Liver (tissue), 9 donors: Measurements from ENCODE around the gene HNRNPC. TPM values are rescaled to one million over a fixed set of nuclear protein-coding genes. Genes with fewer than 3 reads are reported as not detected.

Experiments
- DNase-seq: peaks from one replicate; pipeline ENCODE4 v3.0.0-alpha.2; 2017; ENCODE audit warnings: low spot score
- H3K27ac ChIP-seq, 2 donors: one replicate each; pipeline ENCODE4 v1.7.0; 2013; ENCODE audit warnings: inconsistent platforms in 2 of 2, low read length in 2 of 2, control low read depth in 1 of 2, low read depth in 1 of 2, mild to moderate bottlenecking in 1 of 2
- H3K27me3 ChIP-seq, 4 donors: one replicate each; pipeline versions ENCODE4 v1.6.1 to v1.7.0; 2013; ENCODE audit warnings: low read length in 3 of 4, inconsistent platforms in 1 of 4, mild to moderate bottlenecking in 1 of 4, moderate library complexity in 1 of 4; ENCODE audit not compliant: control insufficient read depth in 4 of 4, insufficient read depth in 4 of 4
- H3K36me3 ChIP-seq, 4 donors: one replicate each; pipeline versions ENCODE4 v1.6.1 to v1.7.0; 2013; ENCODE audit warnings: low read length in 3 of 4, mild to moderate bottlenecking in 3 of 4, low read depth in 1 of 4, moderate library complexity in 1 of 4; ENCODE audit not compliant: control insufficient read depth in 4 of 4, insufficient read depth in 3 of 4
- H3K4me1 ChIP-seq, 4 donors: one replicate each; pipeline versions ENCODE4 v1.6.1 to v1.7.0; 2013; ENCODE audit warnings: low read length in 3 of 4, mild to moderate bottlenecking in 3 of 4, moderate library complexity in 1 of 4; ENCODE audit not compliant: control insufficient read depth in 4 of 4, insufficient read depth in 4 of 4
- H3K4me3 ChIP-seq, 3 donors: one replicate each; pipeline versions ENCODE4 v1.6.1 to v1.7.0; 2013; ENCODE audit warnings: low read length in 3 of 3, control low read depth in 1 of 3, low read depth in 1 of 3, mild to moderate bottlenecking in 1 of 3
- H3K9ac ChIP-seq, 2 donors: one replicate each; pipeline ENCODE4 v1.7.0; 2013; ENCODE audit warnings: low read length in 2 of 2, mild to moderate bottlenecking in 2 of 2, moderate library complexity in 2 of 2, control low read depth in 1 of 2, low read depth in 1 of 2
- H3K9me3 ChIP-seq, 4 donors: one replicate each; pipeline versions ENCODE4 v1.6.1 to v1.7.0; 2013; ENCODE audit warnings: low read length in 3 of 4; ENCODE audit not compliant: control insufficient read depth in 4 of 4
- CTCF ChIP-seq: fragments of 150-350 bp; IDR thresholded peaks from 2 replicates; pipeline ENCODE4 v1.5.1; 2017; ENCODE audit warnings: improper control_type of control experiment, low read depth, low read length; ENCODE audit not compliant: missing input control
- FOXA1 ChIP-seq: IDR thresholded peaks from 2 replicates; pipeline ENCODE4 v1.6.1; 2016; ENCODE audit warnings: antibody characterized with exemption
- HNF4A ChIP-seq, 2 donors: conservative IDR thresholded peaks; 2 replicates each; pipeline ENCODE4 v1.6.1; 2016; ENCODE audit warnings: antibody characterized with exemption in 2 of 2, mild to moderate bottlenecking in 2 of 2
- JUND ChIP-seq, 2 donors: IDR thresholded peaks; 2 replicates each; pipeline ENCODE4 v1.6.1; 2016; ENCODE audit warnings: antibody characterized with exemption in 2 of 2
- NR2F2 ChIP-seq: IDR thresholded peaks from 2 replicates; pipeline ENCODE4 v1.6.1; 2016; ENCODE audit warnings: antibody characterized with exemption
- RAD21 ChIP-seq, 2 donors: IDR thresholded peaks; 2 replicates each; pipeline ENCODE4 v1.6.1; 2016; ENCODE audit warnings: antibody characterized with exemption in 2 of 2, mild to moderate bottlenecking in 2 of 2
- REST ChIP-seq: IDR thresholded peaks from 2 replicates; pipeline ENCODE4 v1.6.1; 2016; ENCODE audit warnings: antibody characterized with exemption, mild to moderate bottlenecking
- YY1 ChIP-seq: IDR thresholded peaks from 2 replicates; pipeline ENCODE4 v1.6.1; 2016; ENCODE audit warnings: antibody characterized with exemption, mild to moderate bottlenecking
- ZBTB33 ChIP-seq: IDR thresholded peaks from 2 replicates; pipeline ENCODE4 v1.6.1; 2016; ENCODE audit warnings: antibody characterized with exemption
- WGBS: extraction: QIAGEN DNeasy Blood & Tissue Kit; methylation state at CpG from one replicate; pipeline ENCODE4 v1.1.7; 2013; 5-methylcytosine and 5-hydroxymethylcytosine counted together
- polyA plus RNA-seq, 2 donors: library from polyadenylated mRNA; stranded (reverse) in 1 of 2; unstranded in 1 of 2; fragments of 200-250 nt in 1 of 2; fragments of >200 nt in 1 of 2; fragmentation: Nextera tagmentation in 1 of 2; extraction: Ambion mirVana in 1 of 2; gene quantifications; one replicate each; pipeline versions ENCODE4 v1.2.1 to v1.2.3, GENCODE V29; 2013 to 2015
- total RNA-seq, 2 donors: library from RNA; depleted of rRNA; stranded (reverse); fragments of >200 nt; gene quantifications; one replicate each; pipeline ENCODE4 v1.2.3, GENCODE V29; 2014
- donor health status: healthy.
- donor health status: healthy.
- donor health status: healthy.
- donor health status: healthy.
- donor health status: healthy.

The HNRNPC gene
- total and polyA plus RNA-seq, 4 donors = 119 to 384 (median 270) TPM

GRCh38 chr14:21317398-21317797 lies 48.2 kb upstream of the HNRNPC start:
- H3K27ac ChIP-seq = no peak overlapping the region
- H3K27me3 ChIP-seq = no peaks in the 10 kb centered on the region
- no peak for TF ChIP-seq HNF4A (conservative IDR thresholded peaks at IDR 0.05)
- DNase-seq = no peak
- no peaks in the 10 kb centered on the region for H3K9me3 ChIP-seq
- H3K4me1 ChIP-seq = no peaks in the 10 kb centered on the region
- no peaks in the 10 kb centered on the region for H3K36me3 ChIP-seq
- no peak overlapping the region for H3K4me3 ChIP-seq
- H3K9ac ChIP-seq = no peak overlapping the region
- 70% methylated on average over 3 of the region's 3 CpGs for WGBS

GRCh38 chr14:21313512-21313911 lies 44.3 kb upstream of the HNRNPC start:
- H3K9ac ChIP-seq = no peak overlapping the region
- no peaks in the 10 kb centered on the region for H3K36me3 ChIP-seq
- no peak overlapping the region for H3K27ac ChIP-seq
- 74% methylated on average over 12 of the region's 12 CpGs for WGBS
- no peaks in the 10 kb centered on the region for H3K9me3 ChIP-seq
- TF ChIP-seq CTCF = no peak
- TF ChIP-seq HNF4A (conservative IDR thresholded peaks at IDR 0.05) = peak; percentile 22 to 41
- H3K4me3 ChIP-seq = no peak overlapping the region
- no peaks in the 10 kb centered on the region for H3K4me1 ChIP-seq
- no peak for DNase-seq
- no peaks in the 10 kb centered on the region for H3K27me3 ChIP-seq

- Histone ChIP-seq H3K9ac (no peak overlapping the region), H3K4me1 (peaks cover 0 to 11% (median 7%) of the 10 kb centered on the region in 4 donors), H3K27me3 (no peaks in the 10 kb centered on the region), H3K27ac (no peak overlapping the region), H3K4me3 (no peak overlapping the region), H3K36me3 (no peaks in the 10 kb centered on the region), H3K9me3 (no peaks in the 10 kb centered on the region)
- TF ChIP-seq JUND (IDR thresholded peaks at IDR 0.05) = no peak
- TF ChIP-seq RAD21 (IDR thresholded peaks at IDR 0.05) = no peak
- TF ChIP-seq FOXA1 = no peak
- DNase-seq = no peak
- 87% methylated on average over 2 of the region's 2 CpGs for WGBS
Measured at GRCh38 chr14:21311614-21312013, 42.4 kb upstream of the HNRNPC start.

GRCh38 chr14:21309956-21310355 lies 40.7 kb upstream of the HNRNPC start:
- H3K36me3 ChIP-seq = no peaks in the 10 kb centered on the region
- no peaks in the 10 kb centered on the region for H3K9me3 ChIP-seq
- H3K4me3 ChIP-seq = no peak overlapping the region
- no peaks in the 10 kb centered on the region for H3K27me3 ChIP-seq
- DNase-seq = no peak
- TF ChIP-seq ZBTB33 = no peak
- no peak for TF ChIP-seq REST
- no peak for TF ChIP-seq NR2F2
- no peak for TF ChIP-seq YY1
- no peak overlapping the region for H3K27ac ChIP-seq
- no peak overlapping the region for H3K9ac ChIP-seq
- peaks cover 0 to 11% (median 7%) of the 10 kb centered on the region in 4 donors for H3K4me1 ChIP-seq
- 98% methylated on average over 3 of the region's 3 CpGs for WGBS
